ENCODE measurements around the gene HNF1A. TPM values are rescaled to one million over a fixed set of nuclear protein-coding genes. Genes with fewer than 3 reads are reported as not detected.

Gene HNF1A
- total RNA-seq, 4 donors from 2014 or later: not detected

DNA sequence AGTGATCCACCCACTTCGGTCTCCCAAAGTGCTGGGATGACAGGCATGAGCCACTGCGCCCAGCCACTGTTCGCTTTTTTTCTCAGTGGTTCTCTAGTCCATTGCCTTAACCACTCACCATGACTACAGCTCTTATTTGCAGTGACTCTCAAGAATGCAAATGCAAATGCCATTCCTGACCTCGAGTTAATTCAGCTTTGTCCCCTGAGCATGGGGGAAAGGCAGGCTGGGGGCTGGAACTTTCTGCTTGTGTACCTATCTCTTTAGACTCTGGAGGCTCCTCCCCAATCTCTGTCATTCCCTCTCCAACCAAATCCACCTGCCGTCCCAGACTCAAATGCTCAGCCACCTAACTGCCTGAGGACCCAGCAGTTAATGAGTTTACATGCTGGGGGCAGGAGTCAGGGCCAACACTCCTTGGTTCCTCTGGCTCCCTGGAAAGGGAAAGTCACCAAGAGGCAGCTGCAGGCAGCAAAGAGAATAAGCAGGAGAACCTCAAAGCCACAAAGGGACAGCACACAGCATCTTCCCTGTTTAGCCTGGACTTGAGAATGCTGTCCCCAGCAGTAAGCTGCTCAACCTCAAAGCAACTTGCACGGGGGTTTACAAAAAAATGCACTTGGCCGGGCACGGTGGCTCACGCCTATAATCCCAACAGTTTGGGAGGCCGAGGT, 5.3 kb upstream of the HNF1A start:
- H3K27ac ChIP-seq: no peak overlapping the region
- no peaks in the 10 kb centered on the region for H3K36me3 ChIP-seq
- intact Hi-C loops (cut with DNase I): loop anchor here (5.0 kb wide), 1 partner anchor 326 kb away; no protein-coding TSS in a partner anchor
- H3K4me1 ChIP-seq: no peaks in the 10 kb centered on the region
- TF ChIP-seq POLR2A (IDR thresholded peaks at IDR 0.05): no peak
- TF ChIP-seq, protein P1, sequence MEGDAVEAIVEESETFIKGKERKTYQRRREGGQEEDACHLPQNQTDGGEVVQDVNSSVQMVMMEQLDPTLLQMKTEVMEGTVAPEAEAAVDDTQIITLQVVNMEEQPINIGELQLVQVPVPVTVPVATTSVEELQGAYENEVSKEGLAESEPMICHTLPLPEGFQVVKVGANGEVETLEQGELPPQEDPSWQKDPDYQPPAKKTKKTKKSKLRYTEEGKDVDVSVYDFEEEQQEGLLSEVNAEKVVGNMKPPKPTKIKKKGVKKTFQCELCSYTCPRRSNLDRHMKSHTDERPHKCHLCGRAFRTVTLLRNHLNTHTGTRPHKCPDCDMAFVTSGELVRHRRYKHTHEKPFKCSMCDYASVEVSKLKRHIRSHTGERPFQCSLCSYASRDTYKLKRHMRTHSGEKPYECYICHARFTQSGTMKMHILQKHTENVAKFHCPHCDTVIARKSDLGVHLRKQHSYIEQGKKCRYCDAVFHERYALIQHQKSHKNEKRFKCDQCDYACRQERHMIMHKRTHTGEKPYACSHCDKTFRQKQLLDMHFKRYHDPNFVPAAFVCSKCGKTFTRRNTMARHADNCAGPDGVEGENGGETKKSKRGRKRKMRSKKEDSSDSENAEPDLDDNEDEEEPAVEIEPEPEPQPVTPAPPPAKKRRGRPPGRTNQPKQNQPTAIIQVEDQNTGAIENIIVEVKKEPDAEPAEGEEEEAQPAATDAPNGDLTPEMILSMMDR (IDR thresholded peaks at IDR 0.05): no peak
- H3K27me3 ChIP-seq: no peaks in the 10 kb centered on the region
- H3K9me3 ChIP-seq: no peaks in the 10 kb centered on the region
- WGBS, 2 donors: 25 to 50% methylated on average over 10 of the region's 10 CpGs
- peak; percentile 68 to 72 for DNase-seq
- no peak overlapping the region for H3K4me3 ChIP-seq (replicated peaks in 1 of 3)

DNA sequence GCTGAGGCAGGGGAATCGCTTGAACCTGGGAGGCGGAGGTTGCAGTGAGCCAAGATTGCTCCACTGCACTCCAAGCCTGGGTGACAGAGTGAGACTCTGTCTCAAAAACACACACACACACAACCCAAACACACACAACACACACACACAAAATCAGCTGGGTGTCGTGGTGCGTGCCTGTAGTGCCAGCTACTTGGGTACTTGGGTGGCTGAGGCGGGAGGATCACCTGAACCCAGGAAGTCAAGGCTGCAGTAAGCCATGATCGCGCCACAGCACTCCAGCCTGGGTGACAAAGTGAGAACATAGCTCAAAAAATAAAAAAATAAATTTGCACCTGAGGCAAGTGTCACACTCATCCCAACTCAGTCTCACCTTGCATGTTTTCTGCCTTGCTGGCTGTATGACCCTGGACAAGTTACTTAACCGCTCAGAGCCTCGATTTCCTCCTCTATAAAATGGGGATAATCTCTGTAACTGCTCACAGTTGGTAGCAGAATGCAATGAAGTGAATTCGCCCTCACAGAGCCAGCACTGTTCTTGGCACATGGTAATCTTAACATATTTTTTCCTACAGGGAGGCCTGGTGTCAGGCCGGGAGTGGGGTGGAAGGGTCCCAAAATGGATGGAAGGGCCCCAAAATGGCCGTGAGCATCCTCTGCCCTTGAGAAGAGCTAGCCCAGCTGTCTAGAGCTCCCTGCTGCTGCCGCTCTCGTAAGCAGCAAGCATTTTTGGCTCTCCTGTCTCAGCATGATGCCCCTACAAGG, 630 bp upstream of the HNF1A start:
- H3K27me3 ChIP-seq: no peaks in the 10 kb centered on the region
- H3K27ac ChIP-seq: no peak overlapping the region
- no peaks in the 10 kb centered on the region for H3K36me3 ChIP-seq
- no peaks in the 10 kb centered on the region for H3K9me3 ChIP-seq
- no peak overlapping the region for H3K4me3 ChIP-seq (replicated peaks in 1 of 3)
- TF ChIP-seq, protein P1 (IDR thresholded peaks at IDR 0.05): no peak
- no peak for TF ChIP-seq POLR2A (IDR thresholded peaks at IDR 0.05)
- H3K4me1 ChIP-seq: no peaks in the 10 kb centered on the region
- intact Hi-C loops (cut with DNase I): no loop called here
- DNase-seq: no peak
- WGBS, 2 donors: 91 to 94% methylated on average over 14 of the region's 14 CpGs

DNA sequence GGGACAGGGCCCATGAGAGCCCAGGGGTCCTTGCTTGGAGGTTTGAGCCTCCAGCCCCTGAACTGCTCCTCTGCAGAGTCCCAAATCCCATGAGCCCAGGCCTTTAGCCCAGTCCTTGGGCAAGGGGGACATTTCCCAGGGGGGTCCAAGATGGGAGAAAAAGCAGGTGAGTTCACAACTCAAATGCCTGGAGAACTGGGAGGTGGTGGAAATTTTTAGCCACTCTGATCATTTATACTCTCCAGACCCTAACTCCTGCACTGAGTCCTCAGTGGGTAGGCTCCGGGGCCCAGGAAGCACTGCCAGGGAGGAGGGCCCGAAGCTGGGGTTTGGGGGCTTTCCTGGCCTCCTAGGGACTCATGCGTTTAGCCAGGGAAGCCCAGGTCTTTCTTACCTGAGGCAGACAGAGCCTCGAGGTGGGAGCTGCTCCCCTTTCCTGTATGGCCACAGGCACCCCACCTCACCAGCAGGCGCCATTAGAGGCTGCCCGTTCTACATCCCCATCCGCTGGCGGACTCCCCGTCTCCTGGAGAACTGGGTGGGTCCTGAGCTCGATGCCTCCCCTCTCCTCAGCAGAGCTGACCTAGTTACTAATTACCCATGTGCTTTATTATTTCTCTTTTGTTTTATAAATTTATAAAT, 998 bp downstream of the HNF1A start:
- TF ChIP-seq POLR2A (IDR thresholded peaks at IDR 0.05): no peak
- TF ChIP-seq, protein P1 (IDR thresholded peaks at IDR 0.05): no peak
- DNase-seq: no peak
- H3K4me3 ChIP-seq (replicated peaks in 1 of 3): no peak overlapping the region
- intact Hi-C loops (cut with DNase I): no loop called here
- H3K4me1 ChIP-seq: no peaks in the 10 kb centered on the region
- H3K27me3 ChIP-seq: no peaks in the 10 kb centered on the region
- WGBS, 2 donors: 91% methylated on average over 8 to 10 of the region's 10 CpGs
- H3K36me3 ChIP-seq: no peaks in the 10 kb centered on the region
- H3K27ac ChIP-seq: no peak overlapping the region
- no peaks in the 10 kb centered on the region for H3K9me3 ChIP-seq

DNA sequence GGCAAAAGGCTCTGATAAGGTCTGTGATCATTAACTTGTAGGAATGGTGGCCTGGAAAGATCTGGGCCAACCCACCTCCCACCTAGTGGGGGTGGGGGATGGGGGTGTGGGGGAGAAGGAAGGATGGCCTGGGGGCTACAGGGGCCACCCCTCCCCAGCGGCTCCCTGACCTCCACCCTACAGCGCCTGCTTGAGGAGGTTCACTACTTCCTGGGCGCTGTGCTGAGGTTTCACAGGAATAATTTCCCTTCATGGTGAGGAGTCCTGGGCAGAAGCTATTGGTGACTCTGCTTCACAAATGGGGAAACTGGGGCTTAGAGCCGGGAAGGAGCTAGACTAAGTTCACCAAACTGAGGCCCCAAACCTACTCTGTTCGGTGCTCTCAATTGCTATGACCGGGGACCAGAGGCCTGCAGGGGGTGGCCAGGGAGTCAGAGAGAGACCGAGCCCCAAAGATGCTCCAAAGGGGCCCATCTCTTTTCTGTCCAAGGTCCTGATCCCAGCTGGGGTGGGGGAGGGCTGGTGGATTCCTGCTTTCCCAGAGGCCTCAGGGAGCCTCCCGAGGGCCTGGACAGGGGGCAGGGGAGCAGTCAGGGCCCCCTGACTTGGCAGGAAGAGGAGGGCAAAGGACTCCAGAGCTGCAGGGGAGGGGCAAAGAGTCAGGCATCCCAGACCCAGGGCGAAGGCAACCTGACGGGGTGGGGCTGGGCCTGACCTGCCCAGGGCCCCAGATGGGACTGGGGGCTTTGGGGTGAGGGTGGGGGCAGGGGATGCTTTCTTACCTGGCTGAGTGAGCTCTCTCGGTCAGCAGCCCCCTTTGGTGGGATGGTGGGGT, 1.7 kb downstream of the HNF1A start:
- no peak overlapping the region for H3K4me3 ChIP-seq (replicated peaks in 1 of 3)
- no peaks in the 10 kb centered on the region for H3K4me1 ChIP-seq
- H3K9me3 ChIP-seq: no peaks in the 10 kb centered on the region
- WGBS, 2 donors: 76 to 81% methylated on average over 8 to 9 of the region's 11 CpGs
- TF ChIP-seq POLR2A (IDR thresholded peaks at IDR 0.05): no peak
- TF ChIP-seq, protein P1 (IDR thresholded peaks at IDR 0.05): no peak
- H3K36me3 ChIP-seq: no peaks in the 10 kb centered on the region
- H3K27me3 ChIP-seq: no peaks in the 10 kb centered on the region
- DNase-seq: no peak
- intact Hi-C loops (cut with DNase I): no loop called here
- no peak overlapping the region for H3K27ac ChIP-seq
